K562 (cell line): ENCODE data around the gene HBQ1. TPM values are rescaled to one million over a fixed set of nuclear protein-coding genes. Genes with fewer than 3 reads are reported as not detected.
A peak's percentile ranks its signal among the peaks of the same experiment; 100 is the strongest.

Experiments
- CXXC5 ChIP-seq: fragments of 250-450 bp; sonication (Bioruptor Pico); IDR thresholded peaks from 2 replicates; pipeline ENCODE4 v1.8.0; 2022; ENCODE audit warnings: inconsistent platforms, mild to moderate bottlenecking, moderate library complexity
- GABPB1 ChIP-seq: sonication (generic); formaldehyde crosslinking; IDR thresholded peaks from 2 replicates; pipeline ENCODE4 v1.8.0; 2022; ENCODE audit warnings: mild to moderate bottlenecking, missing genetic modification reagents
- HDAC6 ChIP-seq: IDR thresholded peaks from 2 replicates; pipeline ENCODE4 v1.6.1; 2012; ENCODE audit warnings: low read depth, mild to moderate bottlenecking, control low read depth, inconsistent platforms, low read length, moderate library complexity
- HLTF ChIP-seq: fragments of 450-650 bp; IDR thresholded peaks from 2 replicates; pipeline ENCODE4 v1.6.1; 2016
- HMGN3 ChIP-seq: IDR thresholded peaks from 2 replicates; pipeline ENCODE4 v1.6.1; 2011; ENCODE audit warnings: borderline replicate concordance, low read depth, mild to moderate bottlenecking, mixed read lengths, low read length; ENCODE audit not compliant: insufficient read length; ENCODE audit errors: extremely low read depth
- NCOA6 ChIP-seq: fragments of 450-650 bp; IDR thresholded peaks from 2 replicates; pipeline ENCODE4 v1.6.1; 2017; ENCODE audit warnings: mild to moderate bottlenecking
- NRF1 ChIP-seq, 2 experiments: fragments of 450-650 bp; IDR thresholded peaks in 1 of 2; conservative IDR thresholded peaks in 1 of 2; 2 replicates each; pipeline ENCODE4 v1.6.1; 2014; ENCODE audit warnings: mild to moderate bottlenecking in 2 of 2
- POLR3A ChIP-seq: IDR thresholded peaks from 2 replicates; pipeline ENCODE4 v1.6.1; 2011; ENCODE audit warnings: borderline replicate concordance, mild to moderate bottlenecking, moderate library complexity; ENCODE audit not compliant: insufficient read length, insufficient read depth; ENCODE audit errors: extremely low read depth
- RBM22 ChIP-seq: fragments of 200-400 bp; formaldehyde crosslinking; IDR thresholded peaks from 2 replicates; pipeline ENCODE4 v1.6.1; 2018; ENCODE audit warnings: low read length, low read depth; ENCODE audit not compliant: poor library complexity, severe bottlenecking
- SPI1 ChIP-seq: IDR thresholded peaks from 2 replicates; pipeline ENCODE4 v1.6.1; 2011; ENCODE audit warnings: low read depth, low read length, control low read depth, borderline replicate concordance
- SREBF1 ChIP-seq: fragments of 150-350 bp; IDR thresholded peaks from 2 replicates; pipeline ENCODE4 v1.6.1; 2014; ENCODE audit warnings: antibody characterized with exemption, low read depth, low read length, borderline replicate concordance
- TCFL5 ChIP-seq: fragments of 250-450 bp; sonication (Bioruptor Pico); conservative IDR thresholded peaks from 2 replicates; pipeline ENCODE4 v1.6.1; 2021; ENCODE audit warnings: mild to moderate bottlenecking, moderate library complexity, matching md5 sums
- TRIM25 ChIP-seq: fragments of 450-650 bp; IDR thresholded peaks from 2 replicates; pipeline ENCODE4 v1.7.0; 2016; ENCODE audit warnings: borderline replicate concordance
- ZNF12 ChIP-seq: sonication (generic); formaldehyde crosslinking; IDR thresholded peaks from 2 replicates; pipeline ENCODE4 v1.4.0; 2020; ENCODE audit warnings: mild to moderate bottlenecking, missing genetic modification reagents
- ZNF175 ChIP-seq: fragments of 200-800 bp; sonication (Bioruptor generic); IDR thresholded peaks from 2 replicates; pipeline ENCODE4 v1.6.1; 2016; ENCODE audit warnings: low read depth, mild to moderate bottlenecking, missing genetic modification characterization, missing compliant biosample characterization
- ZNF263 ChIP-seq: sonication (generic); formaldehyde crosslinking; IDR thresholded peaks from 2 replicates; pipeline ENCODE4 v1.8.0; 2022; ENCODE audit warnings: mild to moderate bottlenecking, missing genetic modification reagents, borderline replicate concordance
- ZNF639 ChIP-seq, 2 experiments: fragments of 200-800 bp in 1 of 2; sonication (Bioruptor generic) in 1 of 2; sonication (generic) in 1 of 2; formaldehyde crosslinking in 1 of 2; IDR thresholded peaks in 1 of 2; conservative IDR thresholded peaks in 1 of 2; 2 replicates each; pipeline versions ENCODE4 v1.5.0 to v1.6.1; 2016 to 2020; ENCODE audit warnings: missing compliant biosample characterization in 1 of 2, missing genetic modification characterization in 1 of 2, missing genetic modification reagents in 1 of 2
- ZSCAN32 ChIP-seq: fragments of 450-650 bp; formaldehyde crosslinking; IDR thresholded peaks from 2 replicates; pipeline ENCODE4 v1.4.0; 2020; ENCODE audit warnings: mild to moderate bottlenecking, moderate library complexity
- polyA plus RNA-seq, 8 experiments: library from polyadenylated mRNA; depleted of rRNA in 4 of 8; stranded (reverse) in 5 of 8; unstranded in 3 of 8; fragments of >200 nt; fragmentation: Nextera tagmentation in 2 of 8; fragmentation: Illumina TruSeq in 1 of 8; extraction: Ambion mirVana in 2 of 8; extraction: Trizol in 1 of 8; gene quantifications; 2 replicates each; pipeline versions ENCODE4 v1.2.1 to v1.2.3, GENCODE V29; 2011 to 2014; ENCODE audit warnings: inconsistent platforms in 1 of 8, missing spikeins in 1 of 8
- total RNA-seq, 7 experiments: library from RNA; depleted of rRNA in 6 of 7; stranded (reverse); fragments of >200 nt in 6 of 7; fragmentation: Illumina TruSeq in 2 of 7; extraction: Trizol in 2 of 7; gene quantifications; 2 replicates each; pipeline versions ENCODE4 v1.2.1 to v1.2.3, GENCODE V29; 2011 to 2021; ENCODE audit warnings: low replicate concordance in 1 of 7
- TF ChIP-seq, protein P1 (sequence below): fragments of 250-450 bp; sonication (Bioruptor Pico); IDR thresholded peaks from 2 replicates; pipeline ENCODE4 v1.5.0; 2020; ENCODE audit warnings: mild to moderate bottlenecking
- TF ChIP-seq, protein P2 (sequence below), 2 experiments: fragments of 450-650 bp in 1 of 2; sonication (generic) in 1 of 2; formaldehyde crosslinking in 1 of 2; IDR thresholded peaks in 1 of 2; conservative IDR thresholded peaks in 1 of 2; 2 replicates each; pipeline versions ENCODE4 v1.6.1 to v1.8.1; 2016 to 2023; ENCODE audit warnings: mild to moderate bottlenecking in 2 of 2, moderate library complexity in 2 of 2, inconsistent platforms in 1 of 2, missing genetic modification reagents in 1 of 2

The HBQ1 gene
- total and polyA plus RNA-seq, 9 of the 15 experiments (the other 6 are each of a cell fraction or from before 2014, with no cell fraction given), result 2.3 to 190 (median 19.8) TPM

GRCh38 chr16:228852-229730 is 48.8 kb downstream of the HBQ1 start, which contains the start of gene LUC7L (continued):
- TF ChIP-seq, protein P1, sequence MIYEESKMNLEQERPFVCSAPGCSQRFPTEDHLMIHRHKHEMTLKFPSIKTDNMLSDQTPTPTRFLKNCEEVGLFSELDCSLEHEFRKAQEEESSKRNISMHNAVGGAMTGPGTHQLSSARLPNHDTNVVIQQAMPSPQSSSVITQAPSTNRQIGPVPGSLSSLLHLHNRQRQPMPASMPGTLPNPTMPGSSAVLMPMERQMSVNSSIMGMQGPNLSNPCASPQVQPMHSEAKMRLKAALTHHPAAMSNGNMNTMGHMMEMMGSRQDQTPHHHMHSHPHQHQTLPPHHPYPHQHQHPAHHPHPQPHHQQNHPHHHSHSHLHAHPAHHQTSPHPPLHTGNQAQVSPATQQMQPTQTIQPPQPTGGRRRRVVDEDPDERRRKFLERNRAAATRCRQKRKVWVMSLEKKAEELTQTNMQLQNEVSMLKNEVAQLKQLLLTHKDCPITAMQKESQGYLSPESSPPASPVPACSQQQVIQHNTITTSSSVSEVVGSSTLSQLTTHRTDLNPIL (CRISPR knock-in tag), result no peak
- TF ChIP-seq SREBF1 (no peak), TRIM25 (no peak), TCFL5 (CRISPR knock-in tag) (no peak), HMGN3 (peak; percentile 72), ZNF12 (CRISPR knock-in tag) (no peak; the same call in 1 of the 2 replicates), POLR3A (no peak), HLTF (peak; percentile 34; the same call in 1 of the 2 replicates), NRF1 (conservative IDR thresholded peaks at IDR 0.05 in 1 of 2, IDR thresholded peaks at IDR 0.05 in 1 of 2) (peak; percentile 96), GABPB1 (CRISPR knock-in tag) (peak; percentile 99), CXXC5 (peak; percentile 95), SPI1 (peak; percentile 39; the same call in 1 of the 2 replicates), ZNF639 (CRISPR knock-in tag; conservative IDR thresholded peaks at IDR 0.05 in 1 of 2, IDR thresholded peaks at IDR 0.05 in 1 of 2) (peak in 1 of 2 experiments; percentile 91; a peak in 2 of 4 replicates), ZNF263 (CRISPR knock-in tag) (peak; percentile 77), ZNF175 (CRISPR knock-in tag) (peak; percentile 81), HDAC6 (no peak), ZSCAN32 (CRISPR knock-in tag) (no peak), RBM22 (peak; percentile 75), NCOA6 (no peak)
- TF ChIP-seq, protein P2, sequence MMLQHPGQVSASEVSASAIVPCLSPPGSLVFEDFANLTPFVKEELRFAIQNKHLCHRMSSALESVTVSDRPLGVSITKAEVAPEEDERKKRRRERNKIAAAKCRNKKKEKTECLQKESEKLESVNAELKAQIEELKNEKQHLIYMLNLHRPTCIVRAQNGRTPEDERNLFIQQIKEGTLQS (IDR thresholded peaks at IDR 0.05), result peak; percentile 46
- TF ChIP-seq, protein P2 (CRISPR knock-in tag; conservative IDR thresholded peaks at IDR 0.05), result peak; percentile 77; the same call in 1 of the 2 replicates
